Uterus (tissue), 2 donors: ENCODE measurements around the gene TFCP2L1.

Experiments
- POLR2A ChIP-seq, 2 donors: fragments of 450-650 bp; IDR thresholded peaks; one replicate each; pipeline ENCODE4 v1.6.1; 2016; ENCODE audit warnings: antibody characterized with exemption in 2 of 2, mild to moderate bottlenecking in 1 of 2, moderate library complexity in 1 of 2
- TF ChIP-seq, protein P1 (sequence below), 4 experiments: fragments of 200-600 bp in 2 of 4; fragments of 450-650 bp in 2 of 4; sonication (generic) in 2 of 4; IDR thresholded peaks; one replicate each; pipeline ENCODE4 v1.5.1; 2016 to 2019; ENCODE audit warnings: antibody characterized with exemption in 4 of 4, mild to moderate bottlenecking in 2 of 4, moderate library complexity in 1 of 4

DNA sequence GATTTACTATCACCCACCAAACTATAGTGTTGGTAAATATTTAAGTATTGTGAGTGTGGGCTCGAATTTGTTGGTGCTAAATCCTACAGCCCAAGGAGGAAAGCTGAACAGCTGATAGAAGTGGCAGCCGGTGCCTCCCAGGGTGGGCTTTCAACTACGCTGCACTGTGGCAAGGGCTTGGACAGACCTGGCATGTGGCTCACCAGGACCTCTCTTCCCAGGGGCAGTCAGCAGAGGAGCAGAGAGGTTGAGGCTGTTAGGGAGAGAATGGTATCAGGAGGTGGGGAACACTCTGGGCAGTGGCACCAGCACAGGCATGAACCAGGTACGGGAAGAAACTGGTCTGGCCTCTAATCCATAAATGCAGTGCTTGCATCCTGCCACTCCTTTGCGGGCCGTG, 44.6 kb downstream of the TFCP2L1 start:
- TF ChIP-seq POLR2A (IDR thresholded peaks at IDR 0.05), result no peak
- TF ChIP-seq, protein P1, sequence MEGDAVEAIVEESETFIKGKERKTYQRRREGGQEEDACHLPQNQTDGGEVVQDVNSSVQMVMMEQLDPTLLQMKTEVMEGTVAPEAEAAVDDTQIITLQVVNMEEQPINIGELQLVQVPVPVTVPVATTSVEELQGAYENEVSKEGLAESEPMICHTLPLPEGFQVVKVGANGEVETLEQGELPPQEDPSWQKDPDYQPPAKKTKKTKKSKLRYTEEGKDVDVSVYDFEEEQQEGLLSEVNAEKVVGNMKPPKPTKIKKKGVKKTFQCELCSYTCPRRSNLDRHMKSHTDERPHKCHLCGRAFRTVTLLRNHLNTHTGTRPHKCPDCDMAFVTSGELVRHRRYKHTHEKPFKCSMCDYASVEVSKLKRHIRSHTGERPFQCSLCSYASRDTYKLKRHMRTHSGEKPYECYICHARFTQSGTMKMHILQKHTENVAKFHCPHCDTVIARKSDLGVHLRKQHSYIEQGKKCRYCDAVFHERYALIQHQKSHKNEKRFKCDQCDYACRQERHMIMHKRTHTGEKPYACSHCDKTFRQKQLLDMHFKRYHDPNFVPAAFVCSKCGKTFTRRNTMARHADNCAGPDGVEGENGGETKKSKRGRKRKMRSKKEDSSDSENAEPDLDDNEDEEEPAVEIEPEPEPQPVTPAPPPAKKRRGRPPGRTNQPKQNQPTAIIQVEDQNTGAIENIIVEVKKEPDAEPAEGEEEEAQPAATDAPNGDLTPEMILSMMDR (IDR thresholded peaks at IDR 0.05), result no peak
